ENCODE results near the gene PAQR9.

- TF ChIP-seq, protein P1, sequence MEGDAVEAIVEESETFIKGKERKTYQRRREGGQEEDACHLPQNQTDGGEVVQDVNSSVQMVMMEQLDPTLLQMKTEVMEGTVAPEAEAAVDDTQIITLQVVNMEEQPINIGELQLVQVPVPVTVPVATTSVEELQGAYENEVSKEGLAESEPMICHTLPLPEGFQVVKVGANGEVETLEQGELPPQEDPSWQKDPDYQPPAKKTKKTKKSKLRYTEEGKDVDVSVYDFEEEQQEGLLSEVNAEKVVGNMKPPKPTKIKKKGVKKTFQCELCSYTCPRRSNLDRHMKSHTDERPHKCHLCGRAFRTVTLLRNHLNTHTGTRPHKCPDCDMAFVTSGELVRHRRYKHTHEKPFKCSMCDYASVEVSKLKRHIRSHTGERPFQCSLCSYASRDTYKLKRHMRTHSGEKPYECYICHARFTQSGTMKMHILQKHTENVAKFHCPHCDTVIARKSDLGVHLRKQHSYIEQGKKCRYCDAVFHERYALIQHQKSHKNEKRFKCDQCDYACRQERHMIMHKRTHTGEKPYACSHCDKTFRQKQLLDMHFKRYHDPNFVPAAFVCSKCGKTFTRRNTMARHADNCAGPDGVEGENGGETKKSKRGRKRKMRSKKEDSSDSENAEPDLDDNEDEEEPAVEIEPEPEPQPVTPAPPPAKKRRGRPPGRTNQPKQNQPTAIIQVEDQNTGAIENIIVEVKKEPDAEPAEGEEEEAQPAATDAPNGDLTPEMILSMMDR (IDR thresholded peaks at IDR 0.05; ENCODE audit: insufficient read depth, low read depth, low read length), result no peak
- no peak for TF ChIP-seq EZH2 (IDR thresholded peaks at IDR 0.05; ENCODE audit: insufficient read depth, low read length)
These were observed 28.8 kb upstream of the PAQR9 start for GRCh38 chr3:142992323-142992722.
